Aorta (tissue), 5 donors: ENCODE results near the gene VAMP8. TPM values are rescaled to one million over a fixed set of nuclear protein-coding genes. Genes with fewer than 3 reads are reported as not detected.
"Not testable (repeated sequence)": the region's sequence is repeated elsewhere in the genome, so short reads cannot be mapped to it uniquely, and the experiment has no call there.

Experiments used
- ATAC-seq: fragments of 200-7000 bp; cut with Tn5 transposase; one replicate; pipeline ENCODE4 v1.9.1; 2022; ENCODE audit warnings: moderate library complexity; ENCODE audit not compliant: low FRiP score
- DNase-seq, 2 donors: peaks; one replicate each; pipeline ENCODE4 v3.0.0-alpha.2; 2020
- H3K27ac ChIP-seq, 2 donors: one replicate each; pipeline ENCODE4 v1.5.1; 2013; ENCODE audit warnings: low read length in 2 of 2, mild to moderate bottlenecking in 2 of 2, moderate library complexity in 2 of 2, control low read depth in 1 of 2, inconsistent platforms in 1 of 2, low read depth in 1 of 2
- H3K27me3 ChIP-seq, 2 donors: one replicate each; pipeline ENCODE4 v1.6.1; 2013; ENCODE audit warnings: control low read depth in 1 of 2, low read length in 1 of 2, mild to moderate bottlenecking in 1 of 2, moderate library complexity in 1 of 2; ENCODE audit not compliant: insufficient read depth in 2 of 2, control insufficient read depth in 1 of 2
- H3K36me3 ChIP-seq, 2 donors: one replicate each; pipeline ENCODE4 v1.6.1; 2013; ENCODE audit warnings: control low read depth in 1 of 2, low read length in 1 of 2, mild to moderate bottlenecking in 1 of 2; ENCODE audit not compliant: insufficient read depth in 2 of 2, control insufficient read depth in 1 of 2
- H3K4me1 ChIP-seq, 2 donors: one replicate each; pipeline ENCODE4 v1.6.1; 2013; ENCODE audit warnings: low read length in 2 of 2, control low read depth in 1 of 2, mild to moderate bottlenecking in 1 of 2, moderate library complexity in 1 of 2; ENCODE audit not compliant: insufficient read depth in 2 of 2, control insufficient read depth in 1 of 2
- H3K4me3 ChIP-seq, 2 donors: one replicate each; pipeline ENCODE4 v1.5.1; 2013; ENCODE audit warnings: low read length in 2 of 2, control low read depth in 1 of 2, mild to moderate bottlenecking in 1 of 2
- H3K9me3 ChIP-seq: one replicate; pipeline ENCODE4 v1.6.1; 2013; ENCODE audit warnings: mild to moderate bottlenecking, low read length; ENCODE audit not compliant: control insufficient read depth
- WGBS, 2 donors: extraction: QIAGEN DNeasy Blood & Tissue Kit; methylation state at CpG; one replicate each; pipeline ENCODE4 v1.1.7; 2013; 5-methylcytosine and 5-hydroxymethylcytosine counted together
- intact Hi-C, 2 donors: fragments of 100-400 bp; cut with DNase I; formaldehyde crosslinking; loops; one replicate each; pipeline versions ENCODE4 v1.14.2 to v1.15.0; 2022
- polyA plus RNA-seq, 2 donors: library from polyadenylated mRNA; stranded (reverse); fragments of 200-250 nt; gene quantifications; one replicate each; pipeline ENCODE4 v1.2.3, GENCODE V29; 2013
- total RNA-seq, 2 donors: library from RNA; stranded (reverse); fragmentation: NEBNext Ultra II Directional; extraction: Animal tissue kit (Norgen Biotek cat#: 25700); gene quantifications; one replicate each; pipeline ENCODE4 v1.2.1, GENCODE V29; 2021
- donor health status: healthy with polysubstance abuse.
- donor health status: Bipolar disorder and iron deficiency.
- donor health status: DM: no; HTN: no; CAD: no.
- donor health status: DM: no; HTN: no; CAD: no.
- donor health status: DM: yes; HTN: yes; CAD: no.

The VAMP8 gene
- total and polyA plus RNA-seq, 4 donors, result 23.9 to 256 (median 42.0) TPM

GRCh38 chr2:85550486-85550885 lies 26.9 kb upstream of the VAMP8 start:
- no peaks in the 10 kb centered on the region for H3K27me3 ChIP-seq
- peak in 1 of 2 donors; percentile 55 for DNase-seq
- no peak overlapping the region for H3K27ac ChIP-seq
- 87 to 90% methylated on average over 10 of the region's 10 CpGs for WGBS, 2 donors
- H3K4me1 ChIP-seq, result no peaks in the 10 kb centered on the region
- H3K4me3 ChIP-seq, result no peak overlapping the region
- peaks cover 7 to 12% of the 10 kb centered on the region in 2 donors for H3K36me3 ChIP-seq
- no peaks in the 10 kb centered on the region for H3K9me3 ChIP-seq
- intact Hi-C loops, result no loop called here
- ATAC-seq, result no peak

- peak; percentile 84 to 90 for DNase-seq
- peaks cover 12 to 13% of the 10 kb centered on the region in 2 donors for H3K36me3 ChIP-seq
Observed at GRCh38 chr2:85551698-85552678, 25.4 kb upstream of the VAMP8 start.

GRCh38 chr2:85553184-85553583 lies 24.2 kb upstream of the VAMP8 start:
- Histone ChIP-seq H3K27me3 (no peaks in the 10 kb centered on the region), H3K27ac (no peak overlapping the region), H3K36me3 (peaks cover 12 to 13% of the 10 kb centered on the region in 2 donors), H3K4me1 (no peaks in the 10 kb centered on the region), H3K9me3 (no peaks in the 10 kb centered on the region), H3K4me3 (no peak overlapping the region)
- ATAC-seq (no peak), DNase-seq (no peak)
- intact Hi-C loops, result no loop called here
- WGBS, 2 donors, result 74 to 81% methylated on average over 6 of the region's 6 CpGs

More at GRCh38 chr2:85551698-85552678, 25.4 kb upstream of the VAMP8 start:
- ATAC-seq, result peak; percentile 77
- no peak overlapping the region for H3K27ac ChIP-seq
- H3K9me3 ChIP-seq, result no peaks in the 10 kb centered on the region
- H3K4me1 ChIP-seq, result no peaks in the 10 kb centered on the region
- intact Hi-C loops, result loop anchor here (1.0 kb wide), 2 partner anchors 131 to 132 kb away; no protein-coding TSS in a partner anchor
- 71 to 73% methylated on average over 9 of the region's 9 CpGs for WGBS, 2 donors
- H3K4me3 ChIP-seq, result no peak overlapping the region
- H3K27me3 ChIP-seq, result no peaks in the 10 kb centered on the region

GRCh38 chr2:85554980-85555612 lies 22.3 kb upstream of the VAMP8 start:
- intact Hi-C loops, result no loop called here
- peaks cover 12 to 13% of the 10 kb centered on the region in 2 donors for H3K36me3 ChIP-seq
- ATAC-seq, result no peak

GRCh38 chr2:85557130-85557529 lies 20.3 kb upstream of the VAMP8 start:
- WGBS, 2 donors, result 94 to 95% methylated on average over 5 of the region's 5 CpGs
- Histone ChIP-seq H3K4me3 (no peak overlapping the region), H3K36me3 (peaks cover 8 to 9% of the 10 kb centered on the region in 2 donors), H3K27me3 (no peaks in the 10 kb centered on the region), H3K27ac (no peak overlapping the region), H3K4me1 (no peaks in the 10 kb centered on the region), H3K9me3 (no peaks in the 10 kb centered on the region)
- ATAC-seq (no peak), DNase-seq (no peak)
- intact Hi-C loops, result no loop called here

More at GRCh38 chr2:85554980-85555612, 22.3 kb upstream of the VAMP8 start:
- Histone ChIP-seq H3K4me1 (no peaks in the 10 kb centered on the region), H3K27ac (no peak overlapping the region), H3K9me3 (no peaks in the 10 kb centered on the region), H3K4me3 (no peak overlapping the region), H3K27me3 (no peaks in the 10 kb centered on the region)
- DNase-seq, result no peak
- 89 to 90% methylated on average over 3 of the region's 3 CpGs for WGBS, 2 donors

- Histone ChIP-seq H3K36me3 (peaks cover 3 to 8% of the 10 kb centered on the region in 2 donors), H3K4me3 (no peak overlapping the region), H3K9me3 (no peaks in the 10 kb centered on the region), H3K27ac (no peak overlapping the region), H3K27me3 (no peaks in the 10 kb centered on the region), H3K4me1 (no peaks in the 10 kb centered on the region)
- ATAC-seq, result no peak
- no peak for DNase-seq
- intact Hi-C loops, result no loop called here
- 100% methylated on average over 1 of the region's 1 CpG for WGBS, 2 donors
Observed at GRCh38 chr2:85558160-85558559, 19.2 kb upstream of the VAMP8 start.

GRCh38 chr2:85560403-85560726 lies 17.0 kb upstream of the VAMP8 start:
- not testable (repeated sequence) for H3K4me1 ChIP-seq, H3K36me3 ChIP-seq, H3K27ac ChIP-seq, H3K9me3 ChIP-seq, H3K27me3 ChIP-seq, DNase-seq, ATAC-seq
- peak overlapping the region in 1 of 2 donors; percentile 76 for H3K4me3 ChIP-seq
- 81 to 83% methylated on average over 12 of the region's 12 CpGs for WGBS, 2 donors
- intact Hi-C loops, result loop anchor here (5.0 kb wide), 2 partner anchors 42 to 57 kb away; partner anchors contain the start of genes TMEM150A (in 2 of the 2) and USP39 (in 1 of the 2)

- ATAC-seq (peak; percentile 54), DNase-seq (no peak)
- intact Hi-C loops, result loop anchor here (5.0 kb wide), 2 partner anchors 41 to 56 kb away; partner anchors contain the start of genes TMEM150A (in 2 of the 2) and USP39 (in 1 of the 2)
- Histone ChIP-seq H3K27me3 (no peaks in the 10 kb centered on the region), H3K36me3 (peaks cover 2 to 3% of the 10 kb centered on the region in 2 donors), H3K27ac (no peak overlapping the region), H3K4me3 (peak overlapping the region; percentile 63 to 76), H3K9me3 (no peaks in the 10 kb centered on the region), H3K4me1 (no peaks in the 10 kb centered on the region)
- 1 to 3% methylated on average over 14 of the region's 14 CpGs for WGBS, 2 donors
Observed at GRCh38 chr2:85560812-85561279, 16.5 kb upstream of the VAMP8 start.
